ENCODE results near the gene AMIGO1.

- TF ChIP-seq POLR2A (IDR thresholded peaks at IDR 0.05) (no peak), CTCF (IDR thresholded peaks at IDR 0.05) (no peak), EP300 (IDR thresholded peaks at IDR 0.05) (no peak), POLR2AphosphoS5 (IDR thresholded peaks at IDR 0.05) (no peak)
Observed at GRCh38 chr1:109487261-109487660, 22.3 kb downstream of the AMIGO1 start.
